Stomach (tissue), 9 donors: Measurements from ENCODE around the gene MACROH2A1. TPM values are rescaled to one million over a fixed set of nuclear protein-coding genes. Genes with fewer than 3 reads are reported as not detected.

Experiments used
- DNase-seq, 2 donors: peaks; one replicate each; pipeline versions ENCODE4 v3.0.0 to v3.0.0-alpha.2; 2013 to 2019
- H3K27ac ChIP-seq, 5 donors: fragments of 200-600 bp in 4 of 5; sonication (generic) in 4 of 5; one replicate each; pipeline ENCODE4 v1.5.1; 2013 to 2019; ENCODE audit warnings: mild to moderate bottlenecking in 1 of 5, moderate library complexity in 1 of 5
- H3K27me3 ChIP-seq, 3 donors: fragments of 200-600 bp; sonication (generic); one replicate each; pipeline ENCODE4 v1.5.1; 2017 to 2019; ENCODE audit warnings: mixed run types in 1 of 3
- H3K36me3 ChIP-seq, 4 donors: fragments of 200-600 bp; sonication (generic); 1 replicate in 3 of 4; 2 replicates in 1 of 4; pipeline ENCODE4 v1.5.1; 2016 to 2019
- H3K4me1 ChIP-seq, 4 donors: fragments of 200-600 bp; sonication (generic); one replicate each; pipeline ENCODE4 v1.5.1; 2016 to 2019
- H3K4me3 ChIP-seq, 4 donors: fragments of 200-600 bp; sonication (generic) in 3 of 4; one replicate each; pipeline ENCODE4 v1.5.1; 2016 to 2019; ENCODE audit warnings: mild to moderate bottlenecking in 1 of 4
- H3K9me3 ChIP-seq, 4 donors: fragments of 200-600 bp; sonication (generic); one replicate each; pipeline ENCODE4 v1.5.1; 2016 to 2019
- EP300 ChIP-seq: sonication (generic); formaldehyde crosslinking; IDR thresholded peaks from one replicate; pipeline ENCODE4 v1.6.1; 2017; ENCODE audit warnings: antibody characterized with exemption
- POLR2A ChIP-seq, 4 donors: fragments of 450-650 bp; IDR thresholded peaks; one replicate each; pipeline ENCODE4 v1.6.1; 2016; ENCODE audit warnings: antibody characterized with exemption in 4 of 4, control low read depth in 2 of 4, mild to moderate bottlenecking in 1 of 4, moderate library complexity in 1 of 4
- POLR2AphosphoS5 ChIP-seq, 3 donors: sonication (generic); formaldehyde crosslinking; IDR thresholded peaks; one replicate each; pipeline ENCODE4 v1.6.1; 2016; ENCODE audit warnings: antibody characterized with exemption in 3 of 3
- WGBS, 5 donors: extraction: QIAGEN DNeasy Blood & Tissue Kit in 3 of 5; methylation state at CpG; one replicate each; pipeline versions ENCODE4 v1.1.5 to v1.1.7; 2013 to 2018; 5-methylcytosine and 5-hydroxymethylcytosine counted together
- intact Hi-C: fragments of 100-400 bp; cut with DNase I; formaldehyde crosslinking; loops from one replicate; pipeline ENCODE4 v1.15.1; 2023; ENCODE audit warnings: low total_unique reads
- polyA plus RNA-seq, 3 donors: library from polyadenylated mRNA; stranded (reverse); fragments of 200-250 nt; gene quantifications; one replicate each; pipeline ENCODE4 v1.2.3, GENCODE V29; 2013
- total RNA-seq, 5 donors: library from RNA; depleted of rRNA; stranded (reverse); fragments of >200 nt; gene quantifications; one replicate each; pipeline versions ENCODE4 v1.1.0 to v1.2.3, GENCODE V29; 2014 to 2016
- TF ChIP-seq, protein P1 (sequence below), 7 experiments: fragments of 450-650 bp in 4 of 7; fragments of 200-600 bp in 3 of 7; sonication (generic) in 3 of 7; IDR thresholded peaks; one replicate each; pipeline ENCODE4 v1.5.1; 2016 to 2019; ENCODE audit warnings: antibody characterized with exemption in 7 of 7, control low read depth in 2 of 7, mild to moderate bottlenecking in 1 of 7
- donor health status: healthy with polysubstance abuse.
- donor health status: Bipolar disorder and iron deficiency.
- donor health status: healthy.

MACROH2A1 gene
- total and polyA plus RNA-seq, 8 donors = 77.1 to 206 (median 150) TPM

DNA sequence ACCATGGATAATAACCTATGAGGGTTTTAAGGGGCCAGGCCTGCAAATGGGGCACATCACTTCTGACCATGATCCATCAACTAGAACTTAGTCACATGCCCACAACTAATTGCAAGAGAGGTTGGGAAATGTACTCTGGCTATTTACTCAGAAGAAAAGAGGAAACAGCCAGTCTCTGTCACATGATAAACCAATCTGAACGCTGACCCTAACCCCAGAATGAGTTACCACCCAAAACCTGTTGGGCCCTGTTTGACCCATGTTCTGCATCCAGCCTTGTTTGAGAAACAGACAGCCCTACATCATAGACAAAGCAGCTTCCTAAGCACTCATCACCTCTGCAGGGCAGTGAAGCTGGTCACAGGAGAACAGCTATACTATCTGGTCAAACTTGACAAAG, 5.8 kb downstream of the MACROH2A1 start:
- no peak overlapping the region for H3K4me3 ChIP-seq
- intact Hi-C loops = no loop called here
- 31 to 71% (median 64%) methylated on average over 1 of the region's 1 CpG for WGBS, 5 donors
- peak overlapping the region in 2 of 5 donors; percentile 44 to 67 for H3K27ac ChIP-seq
- TF ChIP-seq, protein P1, sequence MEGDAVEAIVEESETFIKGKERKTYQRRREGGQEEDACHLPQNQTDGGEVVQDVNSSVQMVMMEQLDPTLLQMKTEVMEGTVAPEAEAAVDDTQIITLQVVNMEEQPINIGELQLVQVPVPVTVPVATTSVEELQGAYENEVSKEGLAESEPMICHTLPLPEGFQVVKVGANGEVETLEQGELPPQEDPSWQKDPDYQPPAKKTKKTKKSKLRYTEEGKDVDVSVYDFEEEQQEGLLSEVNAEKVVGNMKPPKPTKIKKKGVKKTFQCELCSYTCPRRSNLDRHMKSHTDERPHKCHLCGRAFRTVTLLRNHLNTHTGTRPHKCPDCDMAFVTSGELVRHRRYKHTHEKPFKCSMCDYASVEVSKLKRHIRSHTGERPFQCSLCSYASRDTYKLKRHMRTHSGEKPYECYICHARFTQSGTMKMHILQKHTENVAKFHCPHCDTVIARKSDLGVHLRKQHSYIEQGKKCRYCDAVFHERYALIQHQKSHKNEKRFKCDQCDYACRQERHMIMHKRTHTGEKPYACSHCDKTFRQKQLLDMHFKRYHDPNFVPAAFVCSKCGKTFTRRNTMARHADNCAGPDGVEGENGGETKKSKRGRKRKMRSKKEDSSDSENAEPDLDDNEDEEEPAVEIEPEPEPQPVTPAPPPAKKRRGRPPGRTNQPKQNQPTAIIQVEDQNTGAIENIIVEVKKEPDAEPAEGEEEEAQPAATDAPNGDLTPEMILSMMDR (IDR thresholded peaks at IDR 0.05) = no peak
- TF ChIP-seq POLR2A (IDR thresholded peaks at IDR 0.05) = no peak
- peak in 1 of 3 donors; percentile 18 for TF ChIP-seq POLR2AphosphoS5 (IDR thresholded peaks at IDR 0.05)
- no peaks in the 10 kb centered on the region for H3K27me3 ChIP-seq
- no peaks in the 10 kb centered on the region for H3K9me3 ChIP-seq
- no peak for DNase-seq
- H3K36me3 ChIP-seq = peaks cover 7 to 22% (median 17%) of the 10 kb centered on the region in 4 donors
- H3K4me1 ChIP-seq = peaks cover 58 to 97% (median 79%) of the 10 kb centered on the region in 4 donors

- peak overlapping the region in 2 of 5 donors; percentile 38 to 67 for H3K27ac ChIP-seq
Measured at GRCh38 chr5:135392256-135392655, 6.8 kb downstream of the MACROH2A1 start.

GRCh38 chr5:135391869-135392255, 7.2 kb downstream of the MACROH2A1 start:
- TF ChIP-seq POLR2AphosphoS5 (IDR thresholded peaks at IDR 0.05) (no peak), POLR2A (IDR thresholded peaks at IDR 0.05) (no peak), EP300 (no peak)
- TF ChIP-seq, protein P1 (IDR thresholded peaks at IDR 0.05) = no peak
- H3K36me3 ChIP-seq = peaks cover 16 to 36% (median 27%) of the 10 kb centered on the region in 4 donors
- no peaks in the 10 kb centered on the region for H3K27me3 ChIP-seq
- H3K4me1 ChIP-seq = peaks cover 55 to 96% (median 75%) of the 10 kb centered on the region in 4 donors
- intact Hi-C loops = no loop called here
- peak overlapping the region in 3 of 5 donors; percentile 33 to 67 (median 38) for H3K27ac ChIP-seq
- no peak overlapping the region for H3K4me3 ChIP-seq
- no peak for DNase-seq
- no peaks in the 10 kb centered on the region for H3K9me3 ChIP-seq
- 57 to 86% (median 70%) methylated on average over 2 of the region's 2 CpGs for WGBS, 5 donors

More at GRCh38 chr5:135392256-135392655, 6.8 kb downstream of the MACROH2A1 start:
- TF ChIP-seq EP300 = no peak
- TF ChIP-seq, protein P1 (IDR thresholded peaks at IDR 0.05) = no peak
- no peak for TF ChIP-seq POLR2A (IDR thresholded peaks at IDR 0.05)
- TF ChIP-seq POLR2AphosphoS5 (IDR thresholded peaks at IDR 0.05) = no peak
- Histone ChIP-seq H3K9me3 (no peaks in the 10 kb centered on the region), H3K4me1 (peaks cover 55 to 96% (median 75%) of the 10 kb centered on the region in 4 donors), H3K4me3 (no peak overlapping the region), H3K27me3 (no peaks in the 10 kb centered on the region), H3K36me3 (peaks cover 12 to 32% (median 25%) of the 10 kb centered on the region in 4 donors)
- intact Hi-C loops = no loop called here
- WGBS, 5 donors = 82 to 89% (median 85%) methylated on average over 2 of the region's 2 CpGs
- no peak for DNase-seq

- Histone ChIP-seq H3K4me1 (peaks cover 54 to 96% (median 73%) of the 10 kb centered on the region in 4 donors), H3K27ac (peak overlapping the region in 3 of 5 donors; percentile 33 to 67 (median 38)), H3K4me3 (no peak overlapping the region), H3K36me3 (peaks cover 18 to 41% (median 33%) of the 10 kb centered on the region in 4 donors), H3K9me3 (no peaks in the 10 kb centered on the region), H3K27me3 (no peaks in the 10 kb centered on the region)
- no peak for DNase-seq
- 79 to 89% (median 86%) methylated on average over 6 of the region's 6 CpGs for WGBS, 5 donors
- TF ChIP-seq POLR2AphosphoS5 (IDR thresholded peaks at IDR 0.05) = no peak
- TF ChIP-seq, protein P1 (IDR thresholded peaks at IDR 0.05) = no peak
- no peak for TF ChIP-seq EP300
- no peak for TF ChIP-seq POLR2A (IDR thresholded peaks at IDR 0.05)
- intact Hi-C loops = no loop called here
Measured at GRCh38 chr5:135391116-135391868, 7.7 kb downstream of the MACROH2A1 start.
